Uterus (tissue), 4 donors: Measurements from ENCODE around the gene KLHL41. TPM values are rescaled to one million over a fixed set of nuclear protein-coding genes. Genes with fewer than 3 reads are reported as not detected.

Experiments
- DNase-seq, 2 donors: peaks; one replicate each; pipeline ENCODE4 v3.0.0-alpha.2; 2019 to 2020
- H3K27ac ChIP-seq, 2 donors: fragments of 200-600 bp; sonication (generic); 1 replicate in 1 of 2; 2 replicates in 1 of 2; pipeline ENCODE4 v1.5.1; 2016 to 2018
- H3K27me3 ChIP-seq, 2 donors: fragments of 200-600 bp; sonication (generic); one replicate each; pipeline ENCODE4 v1.5.1; 2018 to 2019; ENCODE audit warnings: control low read depth in 1 of 2
- H3K36me3 ChIP-seq, 2 donors: fragments of 200-600 bp; sonication (generic); one replicate each; pipeline ENCODE4 v1.5.1; 2019; ENCODE audit warnings: control low read depth in 1 of 2
- H3K4me1 ChIP-seq, 2 donors: fragments of 200-600 bp; sonication (generic); one replicate each; pipeline ENCODE4 v1.5.1; 2018 to 2019; ENCODE audit warnings: control low read depth in 1 of 2
- H3K4me3 ChIP-seq, 2 donors: fragments of 200-600 bp; sonication (generic); 1 replicate in 1 of 2; 2 replicates in 1 of 2; pipeline ENCODE4 v1.5.1; 2018 to 2019; ENCODE audit warnings: mild to moderate bottlenecking in 1 of 2
- H3K9me3 ChIP-seq, 2 donors: fragments of 200-600 bp; sonication (generic); one replicate each; pipeline ENCODE4 v1.5.1; 2019; ENCODE audit warnings: control low read depth in 1 of 2
- CTCF ChIP-seq, 4 experiments: fragments of 200-600 bp in 2 of 4; fragments of 450-650 bp in 2 of 4; sonication (generic) in 2 of 4; IDR thresholded peaks; one replicate each; pipeline ENCODE4 v1.5.1; 2016 to 2019; ENCODE audit warnings: antibody characterized with exemption in 4 of 4, mild to moderate bottlenecking in 2 of 4, moderate library complexity in 1 of 4
- POLR2A ChIP-seq, 2 donors: fragments of 450-650 bp; IDR thresholded peaks; one replicate each; pipeline ENCODE4 v1.6.1; 2016; ENCODE audit warnings: antibody characterized with exemption in 2 of 2, mild to moderate bottlenecking in 1 of 2, moderate library complexity in 1 of 2
- intact Hi-C: fragments of 100-400 bp; cut with DNase I; formaldehyde crosslinking; loops from one replicate; pipeline ENCODE4 v1.15.1; 2023; ENCODE audit warnings: low total_unique reads
- total RNA-seq, 4 donors: library from RNA; depleted of rRNA in 3 of 4; stranded (reverse); fragments of >200 nt in 3 of 4; gene quantifications; one replicate each; pipeline versions ENCODE4 v1.1.0 to v1.2.4, GENCODE V29; 2014 to 2023
- donor health status: DM: yes; HTN: yes; CAD: no.

Gene KLHL41
- total RNA-seq, 4 donors from 2014 or later, result 0.77 to 4.4 (median 3.5) TPM; not detected in 1

- TF ChIP-seq CTCF (IDR thresholded peaks at IDR 0.05) (no peak), POLR2A (IDR thresholded peaks at IDR 0.05) (no peak)
- no peak for DNase-seq
- H3K4me3 ChIP-seq, result no peak overlapping the region
- intact Hi-C loops, result no loop called here
- no peaks in the 10 kb centered on the region for H3K4me1 ChIP-seq
- no peaks in the 10 kb centered on the region for H3K27me3 ChIP-seq
- H3K36me3 ChIP-seq, result no peaks in the 10 kb centered on the region
- no peaks in the 10 kb centered on the region for H3K9me3 ChIP-seq
- no peak overlapping the region for H3K27ac ChIP-seq
Measured at GRCh38 chr2:169468841-169469240, 40.7 kb upstream of the KLHL41 start.

DNA sequence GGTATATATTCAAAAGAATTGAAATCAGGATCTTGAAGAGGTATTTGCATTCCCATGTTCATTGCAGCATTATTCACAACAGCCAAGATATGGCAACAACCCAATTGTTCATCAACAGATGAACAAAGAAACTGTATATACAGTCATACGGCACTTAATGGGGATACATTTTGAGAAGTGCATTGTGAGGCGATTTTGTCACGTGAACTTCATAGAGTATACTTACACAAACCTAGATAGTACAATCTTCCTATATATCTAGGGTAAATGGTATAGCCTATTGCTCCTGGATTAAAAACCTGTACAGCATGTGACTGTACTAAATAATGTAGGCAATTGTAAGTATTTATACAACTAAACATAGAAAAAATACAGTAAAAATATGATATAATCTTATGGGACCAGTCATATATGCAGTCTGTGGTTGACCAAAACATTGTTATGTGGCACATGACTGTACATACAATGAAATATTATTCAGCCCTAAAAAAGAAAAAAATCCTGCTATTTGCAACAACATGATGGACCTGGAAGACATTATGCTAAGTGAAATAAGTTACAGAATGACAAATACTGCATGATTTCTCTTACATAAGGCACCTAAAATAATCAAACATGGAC is 39.4 kb upstream of the KLHL41 start:
- Histone ChIP-seq H3K9me3 (no peaks in the 10 kb centered on the region), H3K36me3 (no peaks in the 10 kb centered on the region), H3K4me1 (no peaks in the 10 kb centered on the region), H3K27me3 (no peaks in the 10 kb centered on the region), H3K4me3 (no peak overlapping the region), H3K27ac (no peak overlapping the region)
- intact Hi-C loops, result no loop called here
- DNase-seq, result no peak
- TF ChIP-seq CTCF (IDR thresholded peaks at IDR 0.05) (no peak), POLR2A (IDR thresholded peaks at IDR 0.05) (no peak)

DNA sequence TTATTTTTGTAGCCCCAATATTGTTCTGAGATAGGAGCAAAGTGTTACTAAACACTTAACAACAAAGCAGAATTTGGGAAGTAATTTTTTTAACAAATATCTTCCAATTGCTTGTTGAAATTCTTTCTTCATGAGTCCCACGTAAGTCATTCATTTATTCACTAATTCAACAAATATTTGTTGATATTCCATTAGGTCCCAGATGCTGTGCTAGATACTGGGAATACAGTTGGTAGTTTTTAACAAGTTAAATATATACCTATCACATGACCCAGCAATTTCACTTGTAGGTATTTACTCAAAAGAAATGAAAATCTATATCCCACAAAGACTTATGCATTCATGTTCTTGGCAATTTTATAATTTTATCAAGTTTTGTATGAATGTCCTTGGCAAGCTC is 37.3 kb upstream of the KLHL41 start:
- TF ChIP-seq CTCF (IDR thresholded peaks at IDR 0.05) (no peak), POLR2A (IDR thresholded peaks at IDR 0.05) (no peak)
- no peak for DNase-seq
- no peaks in the 10 kb centered on the region for H3K9me3 ChIP-seq
- H3K36me3 ChIP-seq, result no peaks in the 10 kb centered on the region
- H3K27ac ChIP-seq, result no peak overlapping the region
- no peak overlapping the region for H3K4me3 ChIP-seq
- H3K27me3 ChIP-seq, result no peaks in the 10 kb centered on the region
- intact Hi-C loops, result no loop called here
- no peaks in the 10 kb centered on the region for H3K4me1 ChIP-seq

DNA sequence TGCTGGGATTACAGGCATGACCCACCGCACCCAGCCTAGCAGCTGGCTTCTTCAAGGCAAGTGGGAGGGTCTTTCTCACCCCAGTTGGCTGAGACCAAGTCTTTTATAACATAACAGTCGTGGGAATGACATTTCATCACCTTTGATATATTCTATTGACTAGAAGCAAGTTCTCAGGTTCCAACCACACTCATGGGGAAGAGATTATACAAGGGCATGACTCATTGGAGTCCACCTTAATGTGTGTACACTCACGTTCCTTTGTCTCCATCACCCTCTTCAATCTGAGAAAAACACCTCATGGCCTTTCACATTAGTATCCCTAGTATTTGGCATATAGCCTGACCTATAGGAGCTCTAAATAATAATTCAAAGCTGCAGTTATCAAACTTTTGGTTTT is 33.0 kb upstream of the KLHL41 start:
- H3K9me3 ChIP-seq, result no peaks in the 10 kb centered on the region
- no peak overlapping the region for H3K4me3 ChIP-seq
- no peaks in the 10 kb centered on the region for H3K27me3 ChIP-seq
- no peak for DNase-seq
- TF ChIP-seq POLR2A (IDR thresholded peaks at IDR 0.05), result no peak
- TF ChIP-seq CTCF (IDR thresholded peaks at IDR 0.05), result no peak
- no peaks in the 10 kb centered on the region for H3K4me1 ChIP-seq
- no peak overlapping the region for H3K27ac ChIP-seq
- H3K36me3 ChIP-seq, result no peaks in the 10 kb centered on the region
- intact Hi-C loops, result no loop called here

DNA sequence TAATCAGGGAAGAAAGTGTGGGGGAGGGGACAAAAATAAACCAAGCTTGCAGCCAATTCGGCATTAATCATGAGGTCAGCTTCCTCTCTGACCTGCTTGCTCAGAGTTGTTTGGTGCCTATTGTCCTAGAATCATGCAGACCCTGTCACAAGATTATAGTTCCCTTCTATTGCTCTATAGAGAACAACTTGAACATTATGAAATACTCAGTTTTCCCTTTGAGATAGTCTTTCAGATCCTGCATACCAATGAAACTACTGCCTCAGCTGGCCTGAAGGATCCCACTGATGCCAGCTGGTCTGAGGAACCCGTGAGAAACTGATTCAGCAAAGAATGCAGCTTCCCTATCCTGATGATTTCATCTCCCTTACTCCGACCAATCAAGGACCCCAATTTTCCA is 31.2 kb upstream of the KLHL41 start:
- Histone ChIP-seq H3K36me3 (no peaks in the 10 kb centered on the region), H3K9me3 (no peaks in the 10 kb centered on the region), H3K4me3 (no peak overlapping the region), H3K27me3 (no peaks in the 10 kb centered on the region), H3K4me1 (no peaks in the 10 kb centered on the region), H3K27ac (no peak overlapping the region)
- intact Hi-C loops, result no loop called here
- DNase-seq, result no peak
- TF ChIP-seq POLR2A (IDR thresholded peaks at IDR 0.05), result no peak
- no peak for TF ChIP-seq CTCF (IDR thresholded peaks at IDR 0.05)
